RWPE1 (cell line): ENCODE results near the gene TPM2.

Experiments
- CTCF ChIA-PET: fragments of 350-600 bp; sonication (Branson Sonifier 250); formaldehyde crosslinking; extraction: SDS; loops from one replicate; lab custom pipeline; 2021; lab: Yijun Ruan, JAX
- POLR2A ChIA-PET: fragments of 400-600 bp; formaldehyde crosslinking; extraction: SDS; loops from one replicate; lab custom pipeline; 2020; ENCODE audit warnings: antibody characterized with exemption; ENCODE audit not compliant: low non-redundant PET; lab: Yijun Ruan, JAX
- DNase-seq: peaks from one replicate; pipeline ENCODE4 v3.0.0; 2012; ENCODE audit warnings: low spot score
- H3K27ac ChIP-seq: fragments of 450-650 bp; 2 replicates; pipeline ENCODE4 v1.5.1; 2017
- TF ChIP-seq, protein P1 (sequence below): fragments of 450-650 bp; conservative IDR thresholded peaks from 2 replicates; pipeline ENCODE4 v1.5.1; 2017; ENCODE audit warnings: low read depth, mild to moderate bottlenecking

Gene TPM2

DNA sequence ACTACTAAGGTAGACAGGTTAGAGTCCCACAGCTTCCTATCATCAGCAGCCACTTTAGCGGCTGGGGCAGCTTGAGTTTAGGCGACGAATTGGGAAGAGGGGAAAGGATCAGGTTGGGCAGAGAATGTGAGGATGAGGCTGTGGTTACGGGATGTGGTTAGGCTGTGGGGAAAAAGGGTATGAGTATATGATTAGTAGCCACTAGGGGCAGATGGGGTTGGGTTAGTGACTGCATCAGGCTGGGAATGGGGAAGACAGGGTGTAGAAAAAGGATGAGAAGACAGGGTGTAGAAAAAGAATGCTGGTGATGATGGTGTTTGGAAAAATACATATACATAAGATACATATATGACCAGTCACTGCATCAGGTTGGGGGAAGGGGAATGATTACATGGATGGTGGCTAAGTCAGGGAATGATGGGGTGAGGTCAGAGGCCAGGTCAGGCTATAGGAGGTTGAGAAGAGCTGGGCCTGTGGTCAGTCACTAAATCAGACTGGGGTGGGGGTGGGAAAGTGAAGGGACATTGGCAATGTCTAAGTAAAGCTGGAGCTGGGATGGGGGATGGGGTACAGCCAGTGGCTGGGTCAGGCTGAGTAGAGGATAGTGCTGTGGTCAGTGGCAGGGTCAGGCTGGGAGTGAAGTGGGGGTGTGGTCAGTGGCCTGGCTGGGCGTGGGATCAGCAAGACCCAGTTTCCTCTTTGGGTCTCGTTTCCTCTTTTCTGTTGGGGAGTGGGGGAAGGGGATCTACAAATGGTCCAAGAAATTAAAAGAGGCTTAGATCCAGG is 40.2 kb upstream of the TPM2 start:
- POLR2A ChIA-PET, result interaction anchor here (0.8 kb wide), 1 partner anchor 69 kb away, joined by 3 read pairs; no protein-coding TSS in a partner anchor
- peak; percentile 81 for DNase-seq
- H3K27ac ChIP-seq, result peak overlapping the region; percentile 50

DNA sequence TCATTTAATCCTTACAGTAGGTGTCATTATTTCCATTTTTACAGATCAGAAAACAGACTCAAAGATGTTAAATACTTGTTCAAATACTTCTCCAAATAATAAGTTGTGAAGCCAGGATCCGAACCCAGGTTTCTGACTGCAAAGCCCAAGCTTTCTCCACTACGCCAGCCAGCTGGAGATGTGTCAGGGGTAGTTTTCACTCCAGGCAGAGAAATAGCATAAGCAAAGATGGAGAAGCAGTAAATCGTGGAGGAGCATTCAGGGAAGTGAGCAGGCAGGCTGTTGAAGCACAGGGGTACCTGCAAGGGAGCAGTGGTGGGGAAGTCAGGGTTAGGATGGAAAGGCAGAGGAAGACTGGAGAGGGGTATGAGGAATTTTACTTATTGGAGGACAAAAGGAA is 39.4 kb upstream of the TPM2 start:
- TF ChIP-seq, protein P1, sequence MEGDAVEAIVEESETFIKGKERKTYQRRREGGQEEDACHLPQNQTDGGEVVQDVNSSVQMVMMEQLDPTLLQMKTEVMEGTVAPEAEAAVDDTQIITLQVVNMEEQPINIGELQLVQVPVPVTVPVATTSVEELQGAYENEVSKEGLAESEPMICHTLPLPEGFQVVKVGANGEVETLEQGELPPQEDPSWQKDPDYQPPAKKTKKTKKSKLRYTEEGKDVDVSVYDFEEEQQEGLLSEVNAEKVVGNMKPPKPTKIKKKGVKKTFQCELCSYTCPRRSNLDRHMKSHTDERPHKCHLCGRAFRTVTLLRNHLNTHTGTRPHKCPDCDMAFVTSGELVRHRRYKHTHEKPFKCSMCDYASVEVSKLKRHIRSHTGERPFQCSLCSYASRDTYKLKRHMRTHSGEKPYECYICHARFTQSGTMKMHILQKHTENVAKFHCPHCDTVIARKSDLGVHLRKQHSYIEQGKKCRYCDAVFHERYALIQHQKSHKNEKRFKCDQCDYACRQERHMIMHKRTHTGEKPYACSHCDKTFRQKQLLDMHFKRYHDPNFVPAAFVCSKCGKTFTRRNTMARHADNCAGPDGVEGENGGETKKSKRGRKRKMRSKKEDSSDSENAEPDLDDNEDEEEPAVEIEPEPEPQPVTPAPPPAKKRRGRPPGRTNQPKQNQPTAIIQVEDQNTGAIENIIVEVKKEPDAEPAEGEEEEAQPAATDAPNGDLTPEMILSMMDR, result no peak
- H3K27ac ChIP-seq, result peak overlapping the region; percentile 76; the same call in 1 of the 2 replicates
- CTCF ChIA-PET, result interaction anchor here (0.5 to 1.8 kb wide), 7 partner anchors 15 to 1046 kb away, joined by 3 to 8 read pairs (median 5); no protein-coding TSS in a partner anchor
- POLR2A ChIA-PET, result no interaction called here
- DNase-seq, result no peak

More for the DNA sequence above, 40.2 kb upstream of the TPM2 start:
- TF ChIP-seq, protein P1, result peak; percentile 76
- CTCF ChIA-PET, result interaction anchor here (0.5 to 1.1 kb wide), 8 partner anchors 14 to 1623 kb away, joined by 3 to 5 read pairs (median 4); no protein-coding TSS in a partner anchor

DNA sequence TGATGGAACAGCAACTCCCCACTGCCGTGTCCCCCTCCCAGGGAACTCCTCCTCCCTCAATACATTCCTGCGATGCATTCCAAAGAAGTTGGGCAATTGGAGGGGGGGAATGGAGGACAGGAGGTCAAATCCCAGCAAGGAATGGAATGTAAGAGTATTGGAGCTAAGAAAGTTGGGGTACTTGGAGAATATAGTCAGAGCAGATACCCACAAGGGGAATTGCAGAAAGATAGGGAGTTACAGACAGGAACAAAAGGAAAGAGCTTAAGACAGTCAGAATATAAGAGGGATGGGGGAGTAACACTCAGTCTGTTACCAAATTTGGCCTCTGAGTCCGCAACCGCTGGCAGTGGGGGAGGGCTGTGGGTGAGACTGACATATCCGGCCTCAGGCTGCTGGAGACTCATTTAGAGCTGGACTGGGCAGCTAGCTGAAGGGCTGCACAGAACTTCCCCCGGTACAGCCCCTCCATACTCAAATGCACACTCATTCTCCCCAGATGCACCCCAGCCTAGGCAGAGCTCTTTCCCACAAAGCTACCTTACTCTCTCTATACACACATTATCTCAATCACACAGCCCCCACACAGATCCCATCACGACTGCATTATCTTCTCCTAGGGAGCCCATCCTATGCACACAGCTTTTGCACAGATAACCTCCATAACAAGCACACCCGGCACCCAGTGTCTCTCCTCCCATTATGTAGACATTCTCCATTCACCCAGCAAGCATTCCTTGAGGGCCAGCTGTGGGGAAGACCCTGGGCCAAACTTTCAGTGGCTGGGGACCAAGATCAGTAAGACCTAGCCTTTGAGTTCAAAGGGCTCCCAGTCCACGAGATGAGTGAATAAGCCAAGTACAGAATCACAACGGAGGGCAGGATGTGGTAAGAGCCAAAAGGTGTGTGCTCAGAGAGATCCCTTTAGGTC is 38.6 kb upstream of the TPM2 start:
- peak overlapping the region; percentile 76 for H3K27ac ChIP-seq
- ChIA-PET POLR2A (no interaction called here), CTCF (interaction anchor here (0.6 to 1.8 kb wide), 3 partner anchors 29 to 141 kb away, joined by 3 to 8 read pairs (median 4); no protein-coding TSS in a partner anchor)
- DNase-seq, result peak; percentile 68
- TF ChIP-seq, protein P1, result no peak

DNA sequence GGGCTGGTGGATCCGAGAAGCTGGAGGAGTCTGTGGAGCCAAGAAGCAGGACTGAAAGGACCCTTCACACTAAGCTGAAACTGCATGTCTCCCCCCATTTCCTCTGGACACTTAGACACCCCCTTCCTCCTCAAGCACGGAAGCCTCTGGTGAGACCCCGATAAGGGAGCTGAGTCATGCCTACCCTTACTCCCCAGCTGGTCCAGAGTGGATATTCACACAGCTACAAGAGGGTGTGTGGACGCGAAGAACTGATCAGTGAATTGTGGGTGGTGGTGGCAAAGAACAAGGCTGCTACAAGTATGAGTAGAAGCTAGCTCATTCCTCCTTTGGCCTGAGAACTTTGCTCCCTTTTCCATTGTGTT is 37.9 kb upstream of the TPM2 start:
- POLR2A ChIA-PET, result no interaction called here
- H3K27ac ChIP-seq, result peak overlapping the region; percentile 76
- DNase-seq, result no peak
- TF ChIP-seq, protein P1, result no peak
- CTCF ChIA-PET, result interaction anchor here (0.6 to 1.8 kb wide), 2 partner anchors 29 to 32 kb away, joined by 4 to 8 read pairs; no protein-coding TSS in a partner anchor

DNA sequence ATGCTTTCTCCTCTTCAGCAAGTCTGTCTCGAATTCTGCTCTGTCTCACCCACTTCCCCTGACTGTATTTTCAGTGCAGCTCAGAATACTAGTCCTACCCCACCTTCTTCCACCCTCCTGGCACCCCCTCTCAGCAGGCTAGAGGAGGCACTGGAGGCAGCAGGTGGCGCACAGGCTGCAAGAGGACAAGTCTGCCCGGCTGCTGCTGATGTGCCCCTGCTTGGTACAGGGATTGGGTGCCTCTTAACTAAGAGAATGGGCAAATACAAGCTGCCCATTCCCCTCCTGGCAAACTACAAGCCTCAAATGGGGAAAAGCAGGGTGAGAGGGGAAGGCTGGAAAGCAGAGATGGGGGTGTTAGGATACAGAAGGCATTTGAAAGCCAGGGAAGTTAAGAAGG is 37.2 kb upstream of the TPM2 start:
- POLR2A ChIA-PET, result no interaction called here
- TF ChIP-seq, protein P1, result no peak
- no peak for DNase-seq
- peak overlapping the region; percentile 76 for H3K27ac ChIP-seq
- CTCF ChIA-PET, result interaction anchor here (0.7 to 2.0 kb wide), 2 partner anchors 30 to 197 kb away, joined by 3 to 8 read pairs; no protein-coding TSS in a partner anchor

DNA sequence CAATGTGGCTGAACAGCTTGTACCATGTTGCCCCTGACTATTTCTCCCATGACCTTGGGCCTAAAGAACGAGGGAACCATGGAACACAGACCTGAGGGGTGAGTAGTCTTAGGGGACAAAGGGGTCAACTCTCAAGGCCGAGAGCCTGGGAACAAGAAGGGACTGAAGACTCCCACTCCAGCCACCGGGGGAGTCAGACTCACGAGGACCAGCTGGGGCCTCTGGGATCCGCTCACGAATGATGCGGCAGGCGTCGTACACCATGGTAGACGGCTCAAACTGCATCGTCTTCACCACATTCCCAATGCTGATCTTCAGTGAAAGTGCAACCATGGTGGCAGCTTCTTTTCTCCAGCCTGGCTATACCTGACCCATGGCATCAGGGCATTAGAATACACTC is 35.6 kb upstream of the TPM2 start:
- no peak for DNase-seq
- POLR2A ChIA-PET, result no interaction called here
- CTCF ChIA-PET, result interaction anchor here (2.0 kb wide), 1 partner anchor 29 kb away, joined by 8 read pairs; no protein-coding TSS in a partner anchor
- no peak overlapping the region for H3K27ac ChIP-seq
- TF ChIP-seq, protein P1, result no peak
